DMS79 treated with DMSO at 0.1 percent for 48 hours (cell line): ENCODE measurements around the gene ACOX2.
"Not testable (repeated sequence)": the region's sequence is repeated elsewhere in the genome, so short reads cannot be mapped to it uniquely, and the experiment has no call there.

Experiments used
- DNase-seq: peaks from one replicate; lab custom pipeline; 2025; lab: John Stamatoyannopoulos, UW

Gene ACOX2

DNA sequence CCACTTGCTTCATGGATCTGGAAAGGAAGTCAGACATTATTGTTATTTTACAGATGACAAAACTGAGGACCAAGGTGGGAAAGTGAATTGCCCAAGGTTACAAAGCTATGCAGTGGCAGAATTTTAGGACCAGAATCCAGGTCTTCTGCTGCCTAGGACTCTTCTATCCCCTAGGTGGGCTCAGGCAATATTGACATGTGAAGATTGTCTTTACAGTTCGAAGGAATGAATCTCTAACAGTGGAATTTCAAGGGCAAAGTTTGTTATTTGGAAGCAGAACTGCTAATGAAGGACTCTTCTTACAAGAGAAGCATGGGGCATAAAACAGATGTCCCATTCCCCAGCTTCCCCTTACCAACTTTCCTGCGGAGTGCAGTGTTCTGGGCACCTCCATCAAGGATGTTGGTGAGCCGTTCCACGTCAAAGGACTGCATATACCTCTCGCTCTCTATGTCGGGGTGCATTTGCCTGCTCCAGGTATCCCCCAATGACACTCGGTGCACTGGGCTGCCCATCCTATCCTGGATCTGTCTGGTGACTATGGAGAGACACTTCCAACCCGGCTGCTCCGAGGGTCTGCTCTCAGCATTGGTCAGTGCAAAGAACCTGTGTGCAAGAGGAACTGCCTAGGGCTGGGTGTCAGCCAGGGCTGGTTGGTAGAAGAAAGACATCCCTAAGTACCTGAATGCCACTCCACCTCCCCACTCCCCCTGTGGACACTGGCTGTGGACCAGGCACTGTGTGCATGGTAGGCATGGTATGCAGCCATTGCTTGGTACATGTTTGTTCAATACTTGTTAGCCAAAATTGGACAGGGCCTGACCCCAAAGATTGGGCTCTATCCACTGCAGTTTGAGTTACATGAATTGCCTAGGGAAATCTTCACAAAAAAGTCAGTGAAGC is 2.1 kb downstream of the ACOX2 start:
- DNase-seq, result no peak

DNA sequence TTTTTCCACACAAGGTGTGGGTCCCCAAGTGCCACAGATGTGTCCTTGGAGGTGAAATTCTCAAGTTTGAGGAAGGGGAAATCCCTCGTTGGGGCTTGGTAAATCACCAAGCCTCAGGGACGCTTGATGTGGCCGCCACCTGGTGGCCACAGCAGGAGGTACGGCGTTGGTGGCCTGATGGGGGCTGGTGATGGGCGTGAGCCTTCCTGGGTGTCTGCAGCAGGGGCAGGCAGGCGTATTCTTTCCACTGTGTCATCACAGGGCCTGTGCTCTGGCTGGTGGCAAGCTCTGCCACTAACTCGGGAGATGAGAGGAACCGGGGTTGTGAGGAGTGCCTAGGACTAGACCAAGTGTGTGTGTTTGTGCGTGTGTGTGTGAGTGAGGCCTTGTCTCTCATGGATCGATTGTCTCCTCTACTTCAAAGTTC is 4.2 kb downstream of the ACOX2 start:
- DNase-seq, result no peak

DNA sequence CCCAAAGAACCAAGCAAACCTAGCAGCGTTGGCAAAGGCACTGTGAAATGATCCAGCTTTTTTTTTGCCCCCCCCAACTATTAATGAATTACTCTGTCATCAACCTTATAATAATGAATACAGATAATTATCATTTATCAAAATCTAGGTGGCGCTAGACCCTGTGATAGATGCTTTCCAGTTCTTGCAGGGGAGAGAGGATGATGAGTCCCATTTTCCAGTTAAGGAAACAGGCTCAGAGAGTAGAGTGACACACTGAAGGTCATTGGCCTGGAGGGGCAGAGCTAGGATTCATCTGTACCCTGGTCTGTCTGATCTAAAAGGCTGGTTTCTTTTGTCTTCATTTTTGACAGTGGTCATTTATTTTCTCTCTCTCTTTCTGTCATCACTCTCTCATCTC is 5.0 kb downstream of the ACOX2 start:
- DNase-seq, result no peak

DNA sequence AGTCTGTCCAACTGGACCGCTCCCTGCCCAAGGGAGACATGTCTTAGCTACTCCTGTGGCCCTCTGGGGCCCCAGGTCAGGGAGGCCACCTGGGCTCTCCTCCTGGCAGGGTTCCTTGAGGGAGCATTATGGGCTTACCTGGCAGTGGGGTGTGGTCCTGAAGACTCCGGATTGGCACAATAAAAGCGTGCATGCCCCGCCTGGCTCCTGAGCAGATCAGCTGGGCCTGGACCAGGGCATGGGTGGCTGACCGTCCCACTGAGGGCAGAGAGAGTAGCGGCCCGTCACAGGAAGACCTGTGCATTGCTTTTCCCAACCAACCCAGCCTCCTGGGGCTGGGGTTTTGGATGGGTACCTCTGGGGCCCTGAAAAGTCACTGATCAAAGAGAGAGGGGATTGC is 5.4 kb downstream of the ACOX2 start:
- DNase-seq, result no peak

DNA sequence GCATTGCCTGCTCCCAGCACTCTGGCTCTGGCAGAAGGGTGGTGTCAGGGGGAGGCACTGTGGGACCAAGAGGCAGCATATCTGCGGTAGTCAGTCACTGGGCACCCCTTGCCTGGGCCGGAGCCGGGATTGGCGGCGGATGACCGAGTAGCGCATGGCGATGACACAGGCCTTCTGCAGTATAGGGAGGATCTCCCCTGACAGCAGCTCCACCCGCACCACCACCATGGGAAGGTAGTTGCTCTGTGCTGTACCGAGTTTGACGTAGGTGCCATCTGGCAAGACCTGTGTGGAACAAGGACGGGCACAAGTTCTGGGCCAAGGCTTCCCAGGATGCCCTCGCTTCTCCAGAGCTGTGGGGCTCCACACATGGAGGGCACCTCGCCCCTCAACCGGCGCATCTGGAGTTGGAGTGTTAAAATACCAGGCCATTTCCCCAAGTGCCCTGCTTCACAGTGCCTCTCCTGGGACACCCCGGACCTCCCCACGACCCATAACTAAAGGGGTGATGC is 6.6 kb downstream of the ACOX2 start:
- DNase-seq, result no peak

DNA sequence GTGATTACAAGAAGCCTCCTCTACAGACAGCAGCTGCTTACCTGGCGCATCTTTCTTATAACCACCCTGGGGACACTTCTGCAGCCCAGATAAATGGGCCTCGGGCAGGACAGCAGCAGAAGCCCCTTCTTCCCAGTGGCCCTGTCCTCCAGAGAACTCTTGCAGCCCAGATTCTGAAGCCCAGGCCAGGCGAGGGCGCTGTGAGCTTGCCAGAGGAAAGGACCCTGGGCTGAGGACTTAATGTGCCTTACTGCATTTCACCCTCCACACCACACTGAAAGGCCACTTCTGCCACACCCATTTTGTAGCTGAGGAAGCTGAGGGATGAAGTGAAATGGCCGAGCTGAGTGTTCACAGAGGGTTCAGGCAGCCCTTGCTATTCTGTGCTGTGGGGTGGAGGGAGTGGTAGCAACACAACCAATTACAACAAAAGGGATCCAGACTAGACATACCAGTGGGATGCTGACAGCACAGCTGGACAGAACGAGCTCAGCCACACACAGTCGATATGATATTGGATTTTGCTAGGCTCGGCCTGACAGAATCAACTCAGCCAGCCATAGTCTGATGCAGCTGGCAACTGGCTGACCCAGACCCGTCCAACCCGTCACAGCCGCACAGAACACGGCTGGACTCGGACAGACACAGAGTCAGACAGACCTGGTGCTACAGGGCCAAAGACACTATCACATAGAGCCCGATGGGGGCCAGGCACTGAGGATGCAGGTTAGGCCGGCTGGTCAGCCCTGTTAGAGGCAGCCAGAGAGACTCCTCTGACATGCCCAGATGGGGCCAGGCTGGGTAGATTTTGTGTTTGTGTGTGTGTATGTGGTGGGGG is 7.3 kb downstream of the ACOX2 start:
- DNase-seq, result no peak

DNA sequence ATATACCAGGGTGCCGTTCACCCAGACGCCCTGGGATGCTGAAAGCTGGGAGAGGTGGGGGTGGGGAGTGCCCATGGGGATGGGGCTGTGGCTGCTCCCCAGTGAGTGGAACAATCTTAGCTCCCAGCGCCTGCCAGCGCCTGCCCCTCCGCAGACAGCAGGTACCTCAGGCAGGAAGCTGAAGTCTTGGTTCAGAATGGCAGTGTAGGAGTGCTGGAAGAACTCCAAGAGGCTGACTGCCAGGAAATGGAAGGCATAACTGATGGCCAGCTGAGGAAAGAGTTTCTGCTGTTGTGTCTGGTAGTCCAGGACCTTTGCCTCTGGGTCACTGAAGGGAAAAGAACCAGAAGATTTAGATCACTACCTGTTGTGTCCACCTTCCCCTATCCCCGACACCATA is 8.4 kb downstream of the ACOX2 start:
- peak; percentile 43 for DNase-seq

DNA sequence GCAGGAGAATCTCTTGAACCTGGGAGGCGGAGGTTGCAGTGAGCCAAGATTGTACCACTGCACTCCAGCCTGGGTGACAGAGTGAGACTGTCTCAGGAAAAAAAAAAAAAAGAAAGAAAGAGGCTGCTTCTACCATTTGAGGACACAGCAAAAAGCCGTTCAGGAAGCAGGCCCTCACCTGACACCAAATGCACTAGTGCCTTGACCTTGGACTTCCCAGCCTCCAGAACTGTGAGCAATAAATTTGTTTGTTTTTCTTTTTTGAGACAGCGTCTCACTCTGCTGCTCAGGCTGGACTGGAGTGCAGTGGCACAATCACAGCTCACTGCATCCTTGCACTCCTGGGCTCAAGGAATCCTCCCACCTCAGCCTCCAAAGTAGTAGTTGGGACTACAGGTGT is 9.6 kb downstream of the ACOX2 start:
- DNase-seq, result not testable (repeated sequence)

DNA sequence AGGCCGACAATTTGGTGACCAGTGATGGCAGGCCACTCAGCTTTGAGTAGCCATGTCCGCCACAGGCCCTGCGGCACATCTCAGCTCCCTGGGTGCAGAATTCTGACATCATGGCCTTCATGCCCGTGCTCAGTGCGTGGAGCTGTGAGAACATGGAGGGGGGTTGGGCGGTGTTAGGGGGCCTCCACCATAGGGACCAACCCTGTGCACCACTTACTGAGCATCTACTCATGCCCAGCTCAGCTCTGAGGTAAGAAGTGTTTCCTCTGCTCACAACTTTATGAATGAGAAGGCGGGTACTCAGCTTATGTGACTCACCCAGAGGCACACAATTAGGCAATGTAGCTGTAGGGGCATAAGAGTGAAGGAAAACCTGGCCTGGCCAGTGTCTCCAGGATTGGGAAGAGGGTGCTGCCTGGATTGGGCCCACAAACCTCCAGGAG is 10.5 kb downstream of the ACOX2 start:
- DNase-seq, result no peak

DNA sequence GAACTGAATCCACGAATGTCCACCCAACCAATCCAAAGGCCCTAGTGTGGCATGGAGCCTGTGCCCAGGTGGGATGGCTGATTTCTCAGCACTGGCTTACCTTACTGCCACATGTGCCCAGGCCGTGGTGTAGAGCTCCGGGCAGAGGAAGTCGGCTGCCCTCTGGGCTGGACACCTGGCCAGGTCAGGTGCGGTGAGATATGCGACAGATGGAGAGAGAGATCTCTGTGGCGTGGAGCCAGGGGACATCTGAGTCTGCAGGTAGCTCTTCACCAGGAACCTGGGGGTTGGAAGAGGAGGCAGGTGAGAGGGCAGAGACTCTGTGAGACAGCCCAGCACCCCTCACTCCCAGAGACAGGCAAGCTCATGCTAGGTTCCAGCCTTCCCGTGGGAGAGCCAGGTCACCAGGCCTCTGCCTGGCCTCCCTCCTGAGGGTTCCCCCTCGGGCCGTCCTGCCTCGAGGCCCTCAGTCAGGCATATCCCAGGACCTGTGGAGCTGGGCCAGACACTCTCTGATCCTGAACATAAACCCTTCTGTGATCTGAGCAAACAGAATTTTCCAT is 12.6 kb downstream of the ACOX2 start:
- DNase-seq, result no peak

DNA sequence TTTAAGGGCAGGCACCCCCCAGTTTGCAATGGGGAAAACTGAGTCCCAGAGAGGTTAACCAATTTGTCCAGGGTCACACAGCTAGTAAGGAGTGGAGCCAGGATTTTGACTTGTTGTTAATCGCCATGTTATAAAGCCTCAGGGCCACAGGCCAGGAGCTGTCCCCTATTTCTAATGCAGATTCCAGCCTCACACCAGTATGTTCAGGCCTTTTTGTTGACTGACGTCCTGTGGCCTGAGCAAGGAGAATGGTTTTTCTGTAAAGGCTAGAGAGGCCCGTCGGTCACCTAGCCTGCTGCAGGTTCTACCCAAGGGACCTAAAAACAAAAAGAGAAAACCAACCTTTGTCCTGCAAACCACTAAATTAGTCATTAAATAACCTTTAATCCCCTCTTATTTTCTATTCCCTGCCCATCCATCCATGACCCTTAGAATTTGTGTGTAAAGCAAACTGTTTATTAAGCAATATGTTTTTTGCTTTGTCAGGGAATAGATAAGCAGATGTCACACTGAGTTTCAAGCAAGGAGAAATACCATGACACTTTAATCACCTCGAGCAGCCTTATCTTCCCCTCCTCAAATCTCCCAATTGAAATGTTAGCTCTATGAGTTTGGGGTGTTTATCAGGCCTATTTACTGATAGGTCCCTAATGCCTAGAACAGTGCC is 14.1 kb downstream of the ACOX2 start:
- DNase-seq, result no peak

DNA sequence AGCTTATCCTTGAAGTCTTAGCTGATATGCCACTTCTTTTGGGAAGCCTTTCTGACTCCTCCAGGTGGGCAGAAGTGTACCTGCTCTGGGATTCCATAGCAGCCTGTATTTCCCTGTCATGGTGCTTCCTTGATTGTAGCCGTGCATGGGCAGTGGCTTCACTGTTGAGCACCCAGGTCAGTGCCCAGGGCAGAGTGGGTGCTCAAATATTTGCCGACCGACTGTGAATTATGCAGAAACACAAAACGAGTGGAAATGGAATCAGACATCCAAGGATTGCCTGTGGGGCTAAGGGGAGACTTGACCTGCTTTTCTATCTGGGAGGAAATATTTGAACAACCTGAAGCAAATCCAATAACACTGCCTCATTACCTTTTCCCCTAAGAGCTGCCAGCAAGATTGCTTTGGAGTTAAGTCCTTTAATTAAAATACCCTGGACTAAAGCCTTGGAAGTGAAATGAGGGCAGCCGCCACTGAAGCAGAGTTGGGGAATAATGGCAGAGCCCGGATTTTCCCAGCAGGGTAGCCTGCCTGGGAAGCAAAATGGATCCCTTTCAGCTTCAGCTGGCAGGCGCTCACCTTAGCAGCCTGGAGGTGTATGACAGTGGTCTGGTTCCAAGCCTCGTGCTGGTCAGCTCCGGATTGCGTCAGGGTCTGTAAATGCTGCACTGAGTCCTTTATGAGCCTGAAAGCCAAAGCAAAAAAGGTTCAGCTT is 14.9 kb downstream of the ACOX2 start:
- no peak for DNase-seq

DNA sequence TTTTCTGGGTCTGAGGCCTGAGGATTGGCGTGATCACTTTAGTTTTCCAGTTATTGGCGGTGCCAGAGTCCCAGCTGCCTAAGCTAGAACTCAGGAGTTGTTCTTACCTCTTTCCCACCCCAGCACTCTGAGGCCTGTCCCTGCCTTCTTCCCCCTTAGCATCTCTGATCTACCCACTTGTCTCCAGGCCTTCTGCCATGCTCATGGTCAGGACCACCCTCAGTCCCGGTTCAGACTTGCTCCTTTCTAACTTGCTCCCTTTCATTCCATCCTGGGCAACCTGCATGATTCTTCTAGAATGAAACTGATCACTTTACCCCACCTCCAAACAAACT is 15.7 kb downstream of the ACOX2 start:
- no peak for DNase-seq

DNA sequence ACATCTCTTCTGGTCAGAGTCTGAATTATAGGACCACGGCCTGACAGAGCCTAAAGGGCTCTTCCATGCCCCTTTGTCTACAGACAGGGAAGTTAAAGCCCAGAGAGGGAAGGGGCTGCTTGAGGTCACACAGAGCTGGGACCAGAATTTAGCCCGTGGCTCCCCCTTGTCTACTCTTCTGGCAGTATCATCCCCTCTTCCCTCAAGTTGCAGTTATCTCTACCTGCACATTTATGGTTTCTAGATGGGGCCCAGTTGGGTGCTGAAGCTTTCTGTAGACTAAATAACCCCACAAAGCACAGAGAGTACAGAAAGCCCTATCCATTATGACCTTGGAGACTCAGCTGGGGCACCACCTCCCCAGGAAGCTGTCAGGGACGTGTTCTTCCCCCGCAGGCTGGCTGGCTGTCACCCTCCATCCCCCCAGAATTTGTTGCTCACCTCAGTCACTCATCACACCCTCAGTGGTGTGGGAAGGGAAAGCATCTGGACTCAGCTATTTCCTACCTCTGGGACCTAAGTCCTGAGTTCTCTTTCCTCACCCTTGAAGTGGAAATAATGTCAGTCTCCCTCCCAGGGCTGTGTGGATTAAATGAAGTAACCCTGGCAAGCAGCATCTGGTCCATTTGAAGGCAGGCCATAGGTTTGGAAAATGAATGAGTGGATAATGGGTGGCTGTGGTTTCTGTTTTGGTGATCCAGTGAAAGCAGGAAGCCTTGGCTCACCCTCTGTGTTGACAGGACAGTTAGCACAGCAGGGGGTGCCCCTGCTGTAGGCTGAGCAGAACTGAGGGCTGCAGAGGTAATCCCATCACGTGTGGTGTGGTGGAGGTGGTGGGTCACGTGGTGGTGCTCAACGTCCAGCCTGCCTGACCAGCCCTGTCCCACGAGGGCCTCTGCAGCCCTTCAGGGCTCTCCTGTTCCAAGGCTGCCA is 16.3 kb downstream of the ACOX2 start:
- no peak for DNase-seq

DNA sequence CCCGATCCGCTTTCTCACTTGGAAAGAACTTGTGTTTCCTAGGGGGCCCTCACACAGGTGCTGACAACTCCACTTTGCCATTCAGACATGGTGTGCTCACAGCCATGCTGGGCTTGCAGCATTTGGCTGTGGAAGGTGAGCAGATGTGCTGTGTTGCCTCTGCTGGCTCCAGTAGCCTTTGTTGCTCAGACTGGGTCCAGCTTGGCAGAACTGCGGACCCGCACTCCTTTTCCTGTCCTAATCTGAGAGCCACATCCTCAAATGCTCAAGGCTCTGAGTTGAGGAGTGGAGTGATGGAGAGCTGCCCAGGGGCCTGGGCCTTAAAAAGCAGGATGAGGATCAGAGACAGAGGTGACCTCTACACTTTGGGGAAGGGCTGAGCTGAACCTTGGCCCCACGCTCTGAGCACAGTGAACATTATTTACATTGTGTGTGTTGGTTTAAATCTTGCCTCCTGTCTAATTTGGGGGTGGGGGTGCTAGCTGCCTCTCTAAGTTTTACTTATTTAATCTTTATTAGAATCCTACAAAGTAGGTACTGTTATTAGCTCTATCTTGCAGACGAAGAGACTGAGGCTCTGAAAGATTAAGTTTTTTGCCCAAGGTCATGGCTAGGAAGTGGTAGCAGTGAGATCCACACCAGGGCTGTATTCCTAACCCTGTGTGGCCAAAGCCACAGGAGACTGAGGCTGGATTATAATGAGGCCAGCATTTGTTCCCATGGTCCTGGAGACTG is 17.2 kb downstream of the ACOX2 start:
- DNase-seq, result no peak

DNA sequence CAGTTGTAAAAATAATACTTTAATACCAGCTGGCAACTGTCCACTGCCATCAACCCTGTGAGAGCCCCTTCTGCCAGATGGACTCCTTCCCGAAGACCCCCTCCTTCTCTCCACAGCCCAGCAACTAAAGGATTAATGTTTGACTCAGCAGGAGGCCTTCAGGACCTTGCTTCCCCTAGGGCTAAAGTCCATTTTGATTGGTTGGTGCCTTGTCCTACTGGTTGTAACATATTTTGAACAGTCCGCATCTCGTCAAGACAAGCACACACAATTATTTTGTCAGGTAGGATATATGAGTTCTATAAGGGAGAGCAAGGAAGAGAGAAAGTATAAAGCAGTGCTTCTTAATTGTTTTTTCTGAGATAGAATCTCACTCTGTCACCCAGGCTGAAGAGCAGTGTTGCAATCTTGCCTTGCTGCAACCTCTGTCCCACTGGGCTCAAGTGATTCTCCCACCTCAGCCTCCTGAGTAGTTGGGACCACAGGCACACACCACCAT is 18.6 kb downstream of the ACOX2 start:
- no peak for DNase-seq

DNA sequence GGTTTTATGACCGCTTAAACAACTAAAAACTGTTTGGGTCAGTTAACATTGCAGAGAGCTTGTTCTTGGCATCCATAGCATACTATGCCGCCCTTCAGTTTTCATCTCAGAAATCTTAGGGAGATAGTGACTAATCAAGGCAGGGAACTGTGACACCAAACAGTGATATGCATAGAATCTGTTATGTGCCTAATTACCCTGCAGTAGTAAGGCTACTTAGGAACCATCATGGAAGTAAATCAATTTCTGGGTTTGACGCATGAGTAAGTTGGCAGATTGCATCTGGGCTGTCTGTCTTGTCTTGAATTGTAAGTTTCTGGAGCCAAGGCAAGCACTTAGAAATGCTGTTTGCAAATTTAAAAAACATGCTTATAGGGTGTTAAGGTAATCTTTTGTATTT is 22.6 kb downstream of the ACOX2 start:
- DNase-seq, result peak; percentile 73

DNA sequence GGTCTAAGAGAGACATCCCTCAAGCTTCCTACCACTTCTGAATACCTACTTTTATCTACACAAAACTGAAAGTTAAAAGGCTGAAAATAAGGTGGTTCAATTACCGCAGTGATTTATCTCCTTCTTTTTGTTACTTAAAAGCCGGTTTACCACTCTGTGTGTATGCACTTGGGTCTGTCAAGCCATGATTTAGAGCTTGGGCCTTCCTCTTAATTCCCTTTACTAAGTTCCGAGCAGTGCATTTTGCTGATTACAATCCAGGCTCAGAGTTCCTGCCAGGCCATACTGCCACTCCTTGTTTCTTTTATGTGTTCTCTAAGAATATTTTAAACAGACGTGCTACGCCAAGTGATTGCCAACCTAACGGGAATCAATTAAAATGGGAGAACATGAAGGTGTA is 28.6 kb downstream of the ACOX2 start:
- DNase-seq, result no peak

DNA sequence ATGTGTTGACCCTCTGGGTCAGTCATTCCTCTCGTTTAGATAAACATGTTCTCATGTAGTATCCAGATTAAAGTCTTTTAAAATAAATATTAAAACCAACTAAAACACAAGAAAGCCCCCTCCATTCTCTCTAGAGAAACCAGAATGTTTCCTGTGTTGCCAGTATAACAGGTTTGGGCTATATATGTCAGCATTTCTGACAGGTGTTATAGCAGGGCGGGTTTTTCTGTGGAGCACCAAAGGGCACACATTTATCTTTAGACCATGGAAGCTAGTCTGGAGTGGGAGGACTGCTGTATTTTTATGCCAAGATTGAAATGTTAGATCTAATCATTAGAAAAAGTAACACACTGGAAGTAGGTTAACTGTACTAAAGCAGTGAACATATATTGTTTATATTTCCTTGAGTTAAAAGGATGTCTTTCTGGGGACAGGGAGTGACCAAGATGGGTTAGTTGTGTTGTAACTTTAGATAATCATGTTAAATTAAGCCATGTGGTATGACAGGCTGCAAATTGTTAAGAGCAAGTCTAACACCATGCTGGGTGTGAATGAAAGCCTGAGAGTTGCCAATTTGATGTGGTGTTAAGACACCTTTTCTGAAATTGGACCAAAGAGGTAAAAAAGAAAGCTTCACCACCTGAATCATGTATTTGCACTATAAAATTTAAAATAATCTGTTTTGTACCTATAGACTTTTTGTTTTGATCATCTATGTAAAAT is 29.5 kb downstream of the ACOX2 start:
- no peak for DNase-seq
